Thyroid gland (tissue), 4 donors: Measurements from ENCODE around the gene SUCLG2. TPM values are rescaled to one million over a fixed set of nuclear protein-coding genes. Genes with fewer than 3 reads are reported as not detected.

Experiments used
- DNase-seq, 2 donors: peaks; one replicate each; pipeline ENCODE4 v3.0.0-alpha.2; 2019
- H3K27ac ChIP-seq, 3 donors: fragments of 200-600 bp; sonication (generic); 1 replicate in 2 of 3; 2 replicates in 1 of 3; pipeline ENCODE4 v1.5.1; 2016 to 2019; ENCODE audit warnings: mild to moderate bottlenecking in 1 of 3, moderate library complexity in 1 of 3
- H3K27me3 ChIP-seq: fragments of 200-600 bp; sonication (generic); one replicate; pipeline ENCODE4 v1.5.1; 2019
- H3K36me3 ChIP-seq, 2 donors: fragments of 200-600 bp; sonication (generic); one replicate each; pipeline ENCODE4 v1.5.1; 2016 to 2019
- H3K4me1 ChIP-seq, 2 donors: fragments of 200-600 bp; sonication (generic); one replicate each; pipeline ENCODE4 v1.5.1; 2017 to 2019
- H3K4me3 ChIP-seq, 3 donors: fragments of 200-600 bp; sonication (generic); replicated peaks in 1 of 3; 1 replicate in 2 of 3; 2 replicates in 1 of 3; pipeline ENCODE4 v1.5.1; 2016; ENCODE audit warnings: mild to moderate bottlenecking in 1 of 3
- H3K9me3 ChIP-seq: fragments of 200-600 bp; sonication (generic); one replicate; pipeline ENCODE4 v1.5.1; 2017
- POLR2A ChIP-seq, 2 donors: fragments of 450-650 bp; IDR thresholded peaks; one replicate each; pipeline ENCODE4 v1.6.1; 2017; ENCODE audit warnings: antibody characterized with exemption in 2 of 2, mild to moderate bottlenecking in 2 of 2, moderate library complexity in 1 of 2
- WGBS, 2 donors: methylation state at CpG; one replicate each; pipeline ENCODE4 v1.1.5; 2017; 5-methylcytosine and 5-hydroxymethylcytosine counted together
- intact Hi-C: fragments of 100-400 bp; cut with DNase I; formaldehyde crosslinking; loops from one replicate; pipeline ENCODE4 v1.15.1; 2023
- total RNA-seq, 4 donors: library from RNA; depleted of rRNA; stranded (reverse); fragments of >200 nt; gene quantifications; one replicate each; pipeline ENCODE4 v1.2.3, GENCODE V29; 2016
- TF ChIP-seq, protein P1 (sequence below), 6 experiments: fragments of 200-600 bp in 3 of 6; fragments of 450-650 bp in 3 of 6; sonication (generic) in 3 of 6; IDR thresholded peaks; one replicate each; pipeline ENCODE4 v1.5.1; 2016 to 2019; ENCODE audit warnings: antibody characterized with exemption in 6 of 6, mild to moderate bottlenecking in 2 of 6, inconsistent platforms in 1 of 6, moderate library complexity in 1 of 6

The SUCLG2 gene
- total RNA-seq, 4 donors from 2014 or later, result 64.4 to 70.9 (median 70.7) TPM

DNA sequence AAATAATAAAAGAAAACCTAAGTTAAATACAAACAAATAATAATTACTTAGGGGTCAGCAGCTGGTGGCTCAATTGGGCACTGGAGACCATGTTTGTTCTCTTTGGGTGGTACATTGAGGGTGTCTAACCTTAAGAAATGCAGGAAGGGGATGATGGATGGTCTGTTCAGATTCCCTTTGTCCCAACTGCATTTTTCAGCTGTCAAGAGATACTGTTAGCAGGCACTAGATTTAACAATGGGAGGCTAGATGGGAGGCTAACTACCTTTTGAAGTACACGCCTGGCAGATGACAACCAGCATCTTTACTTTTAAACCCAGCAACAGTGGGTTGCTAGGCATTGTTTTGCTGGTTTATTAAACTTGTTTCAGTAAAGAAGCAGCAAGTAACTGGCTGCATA lies 222.5 kb downstream of the SUCLG2 start:
- Histone ChIP-seq H3K4me1 (peaks cover 0 to 3% of the 10 kb centered on the region in 2 donors), H3K27ac (no peak overlapping the region), H3K27me3 (no peaks in the 10 kb centered on the region), H3K36me3 (no peaks in the 10 kb centered on the region), H3K4me3 (no peak overlapping the region), H3K9me3 (no peaks in the 10 kb centered on the region)
- 79 to 100% methylated on average over 1 of the region's 1 CpG for WGBS, 2 donors
- intact Hi-C loops, result no loop called here
- no peak for DNase-seq
- TF ChIP-seq, protein P1, sequence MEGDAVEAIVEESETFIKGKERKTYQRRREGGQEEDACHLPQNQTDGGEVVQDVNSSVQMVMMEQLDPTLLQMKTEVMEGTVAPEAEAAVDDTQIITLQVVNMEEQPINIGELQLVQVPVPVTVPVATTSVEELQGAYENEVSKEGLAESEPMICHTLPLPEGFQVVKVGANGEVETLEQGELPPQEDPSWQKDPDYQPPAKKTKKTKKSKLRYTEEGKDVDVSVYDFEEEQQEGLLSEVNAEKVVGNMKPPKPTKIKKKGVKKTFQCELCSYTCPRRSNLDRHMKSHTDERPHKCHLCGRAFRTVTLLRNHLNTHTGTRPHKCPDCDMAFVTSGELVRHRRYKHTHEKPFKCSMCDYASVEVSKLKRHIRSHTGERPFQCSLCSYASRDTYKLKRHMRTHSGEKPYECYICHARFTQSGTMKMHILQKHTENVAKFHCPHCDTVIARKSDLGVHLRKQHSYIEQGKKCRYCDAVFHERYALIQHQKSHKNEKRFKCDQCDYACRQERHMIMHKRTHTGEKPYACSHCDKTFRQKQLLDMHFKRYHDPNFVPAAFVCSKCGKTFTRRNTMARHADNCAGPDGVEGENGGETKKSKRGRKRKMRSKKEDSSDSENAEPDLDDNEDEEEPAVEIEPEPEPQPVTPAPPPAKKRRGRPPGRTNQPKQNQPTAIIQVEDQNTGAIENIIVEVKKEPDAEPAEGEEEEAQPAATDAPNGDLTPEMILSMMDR (IDR thresholded peaks at IDR 0.05), result no peak
- TF ChIP-seq POLR2A (IDR thresholded peaks at IDR 0.05), result no peak

DNA sequence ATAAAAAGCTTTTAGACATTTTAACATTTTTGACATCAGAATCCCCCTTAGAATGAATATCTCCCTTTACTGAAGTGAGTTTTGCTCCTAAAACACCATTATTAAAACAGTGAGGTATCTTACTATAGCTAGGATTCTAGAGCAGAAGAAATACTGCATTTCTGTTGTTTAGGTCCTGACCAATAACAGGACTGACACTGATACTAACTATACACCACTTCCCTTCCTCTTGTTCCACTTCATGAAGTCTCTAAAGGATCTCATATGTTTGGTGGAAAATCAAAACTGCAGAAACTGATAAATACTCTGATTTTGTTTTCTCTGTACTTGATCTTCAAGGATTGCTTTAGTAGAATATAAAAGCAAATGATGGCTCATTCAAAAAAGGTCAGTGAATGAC lies 230.7 kb downstream of the SUCLG2 start:
- intact Hi-C loops, result no loop called here
- Histone ChIP-seq H3K4me3 (no peak overlapping the region), H3K27ac (no peak overlapping the region), H3K9me3 (no peaks in the 10 kb centered on the region), H3K36me3 (no peaks in the 10 kb centered on the region), H3K27me3 (no peaks in the 10 kb centered on the region), H3K4me1 (peaks cover 0 to 3% of the 10 kb centered on the region in 2 donors)
- no peak for TF ChIP-seq POLR2A (IDR thresholded peaks at IDR 0.05)
- TF ChIP-seq, protein P1 (IDR thresholded peaks at IDR 0.05), result no peak
- no peak for DNase-seq

DNA sequence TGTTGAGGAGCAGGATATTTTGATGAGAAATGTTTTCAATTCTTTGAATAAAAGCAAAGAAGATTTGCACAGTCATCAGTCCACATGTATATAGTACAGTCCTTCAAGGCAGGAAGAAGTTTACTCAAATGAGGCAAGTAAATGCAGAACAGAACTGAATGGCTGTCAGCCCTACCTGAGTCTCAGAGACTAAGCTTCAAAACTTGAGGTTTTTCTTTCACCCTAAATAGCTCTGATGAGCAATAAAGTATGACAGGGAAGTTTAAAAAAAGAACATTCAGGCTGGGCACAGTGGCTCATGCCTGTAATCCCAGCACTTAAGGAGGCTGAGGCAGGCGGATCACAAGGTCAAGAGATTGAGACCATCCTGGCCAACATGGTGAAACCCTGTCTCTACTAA lies 232.5 kb downstream of the SUCLG2 start:
- no peak overlapping the region for H3K27ac ChIP-seq
- no peak overlapping the region for H3K4me3 ChIP-seq
- no peak for DNase-seq
- H3K36me3 ChIP-seq, result no peaks in the 10 kb centered on the region
- no peaks in the 10 kb centered on the region for H3K4me1 ChIP-seq
- H3K9me3 ChIP-seq, result no peaks in the 10 kb centered on the region
- intact Hi-C loops, result no loop called here
- 93 to 100% methylated on average over 1 of the region's 1 CpG for WGBS, 2 donors
- no peaks in the 10 kb centered on the region for H3K27me3 ChIP-seq
- TF ChIP-seq, protein P1 (IDR thresholded peaks at IDR 0.05), result no peak

DNA sequence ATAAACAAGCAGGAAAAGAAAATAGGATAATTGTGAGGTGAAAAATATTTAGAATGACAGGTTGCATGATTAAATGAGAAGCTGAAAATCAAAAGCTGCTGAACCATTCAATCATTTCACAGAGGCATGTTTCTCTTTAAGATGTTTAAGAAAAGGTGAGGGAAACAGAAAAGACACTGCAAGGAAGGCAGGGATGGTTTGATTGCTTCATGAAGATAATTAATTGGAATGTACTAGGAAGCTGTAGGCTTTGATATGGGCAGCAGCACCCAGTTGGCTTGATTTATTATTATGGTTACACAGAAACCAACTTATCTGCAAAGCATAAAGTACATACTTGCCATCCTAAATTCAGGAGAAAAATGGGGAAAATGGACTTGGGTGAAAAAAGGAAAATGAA lies 234.6 kb downstream of the SUCLG2 start:
- Histone ChIP-seq H3K36me3 (no peaks in the 10 kb centered on the region), H3K4me3 (no peak overlapping the region)
- intact Hi-C loops, result no loop called here

DNA sequence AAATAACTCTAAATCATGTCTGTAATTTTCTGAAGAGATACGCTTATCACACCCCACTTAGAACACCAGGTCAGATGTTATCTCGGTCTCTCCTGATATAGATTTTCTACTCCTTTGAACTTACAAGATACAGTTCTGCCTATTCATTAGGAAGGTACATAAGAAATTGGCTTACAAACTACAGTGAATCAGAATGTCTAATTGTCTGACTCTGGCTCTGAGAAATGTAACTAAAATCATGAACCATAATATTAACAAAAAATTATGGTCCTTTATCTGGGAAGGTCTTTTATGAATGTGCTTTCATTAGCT lies 235.2 kb downstream of the SUCLG2 start:
- H3K4me1 ChIP-seq, result no peaks in the 10 kb centered on the region
- WGBS, 2 donors, result 97% methylated on average over 2 of the region's 2 CpGs
- H3K9me3 ChIP-seq, result no peaks in the 10 kb centered on the region
- no peaks in the 10 kb centered on the region for H3K36me3 ChIP-seq
- no peak overlapping the region for H3K27ac ChIP-seq
- no peak for DNase-seq
- H3K4me3 ChIP-seq, result no peak overlapping the region
- intact Hi-C loops, result no loop called here
- no peaks in the 10 kb centered on the region for H3K27me3 ChIP-seq
- no peak for TF ChIP-seq POLR2A (IDR thresholded peaks at IDR 0.05)
- TF ChIP-seq, protein P1 (IDR thresholded peaks at IDR 0.05), result no peak

More for the DNA sequence above, 234.6 kb downstream of the SUCLG2 start:
- Histone ChIP-seq H3K4me1 (no peaks in the 10 kb centered on the region), H3K27me3 (no peaks in the 10 kb centered on the region), H3K9me3 (no peaks in the 10 kb centered on the region), H3K27ac (no peak overlapping the region)
- DNase-seq, result no peak
- TF ChIP-seq, protein P1 (IDR thresholded peaks at IDR 0.05), result no peak
- TF ChIP-seq POLR2A (IDR thresholded peaks at IDR 0.05), result no peak
